Measurements from ENCODE around the gene HBEGF.

The HBEGF gene

GRCh38 chr5:140360101-140360500, 13.7 kb upstream of the HBEGF start, which contains the start of gene SLC4A9:
Gene SLC4A9 (plus strand): TSS chr5:140360194. CDS start chr5:140360237, 43 bp downstream.
- no peak for TF ChIP-seq CTCF (IDR thresholded peaks at IDR 0.05)

GRCh38 chr5:140358738-140359310, 12.4 kb upstream of the HBEGF start:
- peak; percentile 56; the same call in 1 of the 2 replicates for TF ChIP-seq CTCF (IDR thresholded peaks at IDR 0.05)

GRCh38 chr5:140357726-140358093, 11.3 kb upstream of the HBEGF start:
- peak; percentile 95 for TF ChIP-seq CTCF (IDR thresholded peaks at IDR 0.05)

GRCh38 chr5:140356853-140357725, 10.7 kb upstream of the HBEGF start:
- no peak for TF ChIP-seq CTCF (IDR thresholded peaks at IDR 0.05)

GRCh38 chr5:140355546-140355945, 9.1 kb upstream of the HBEGF start:
- TF ChIP-seq CTCF (IDR thresholded peaks at IDR 0.05): no peak

GRCh38 chr5:140351609-140352334, 5.4 kb upstream of the HBEGF start:
- TF ChIP-seq CTCF (IDR thresholded peaks at IDR 0.05): peak; percentile 91

- no peak for TF ChIP-seq CTCF (IDR thresholded peaks at IDR 0.05)
Measured at GRCh38 chr5:140349244-140349643, 2.8 kb upstream of the HBEGF start.

Measured in LNCAP (cell line).